Astrocyte (in vitro differentiated cells and primary cell): ENCODE measurements around the gene PSMD1.

ENCODE experiments used
- CTCF ChIP-seq: IDR thresholded peaks from 2 replicates; pipeline ENCODE4 v1.5.1; 2011; ENCODE audit warnings: low read depth, mild to moderate bottlenecking, inconsistent platforms, low read length, moderate library complexity; ENCODE audit not compliant: insufficient read depth
- EZH2 ChIP-seq: IDR thresholded peaks from 2 replicates; pipeline ENCODE4 v1.6.1; 2012; ENCODE audit warnings: mild to moderate bottlenecking, low read length, inconsistent platforms; ENCODE audit not compliant: insufficient read depth

GRCh38 chr2:231134910-231135655, 78.4 kb downstream of the PSMD1 start:
- TF ChIP-seq CTCF (no peak), EZH2 (no peak)
